HG03025 (cell line): ENCODE measurements around the gene ZNF263.

Experiments used
- ATAC-seq: cut with Tn5 transposase; IDR thresholded peaks from one replicate; pipeline ENCODE4 v1.9.1; 2021; ENCODE audit warnings: mild to moderate bottlenecking, moderate library complexity; ENCODE audit not compliant: unreplicated experiment, low FRiP score

The ZNF263 gene

DNA sequence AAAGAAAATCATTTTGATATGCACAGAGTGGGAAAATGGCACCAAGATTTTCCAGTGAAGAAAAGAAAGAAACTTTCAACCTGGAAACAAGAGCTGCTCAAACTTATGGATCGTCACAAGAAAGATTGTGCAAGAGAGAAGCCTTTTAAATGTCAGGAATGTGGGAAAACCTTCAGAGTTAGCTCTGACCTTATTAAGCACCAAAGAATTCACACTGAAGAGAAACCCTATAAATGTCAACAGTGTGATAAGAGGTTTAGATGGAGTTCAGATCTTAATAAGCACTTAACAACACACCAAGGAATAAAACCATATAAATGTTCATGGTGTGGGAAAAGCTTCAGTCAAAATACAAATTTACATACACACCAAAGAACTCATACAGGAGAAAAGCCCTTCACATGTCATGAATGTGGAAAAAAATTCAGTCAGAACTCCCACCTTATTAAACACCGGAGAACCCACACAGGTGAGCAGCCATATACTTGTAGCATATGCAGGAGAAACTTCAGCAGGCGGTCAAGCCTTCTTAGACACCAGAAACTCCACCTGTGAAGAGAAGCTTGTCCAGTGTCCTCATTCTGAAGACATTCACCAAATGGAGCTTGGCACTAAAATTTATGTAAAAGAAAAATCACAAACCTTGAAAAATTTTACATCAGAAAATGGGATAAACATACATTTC is 34.2 kb downstream of the ZNF263 start:
- ATAC-seq: no peak

DNA sequence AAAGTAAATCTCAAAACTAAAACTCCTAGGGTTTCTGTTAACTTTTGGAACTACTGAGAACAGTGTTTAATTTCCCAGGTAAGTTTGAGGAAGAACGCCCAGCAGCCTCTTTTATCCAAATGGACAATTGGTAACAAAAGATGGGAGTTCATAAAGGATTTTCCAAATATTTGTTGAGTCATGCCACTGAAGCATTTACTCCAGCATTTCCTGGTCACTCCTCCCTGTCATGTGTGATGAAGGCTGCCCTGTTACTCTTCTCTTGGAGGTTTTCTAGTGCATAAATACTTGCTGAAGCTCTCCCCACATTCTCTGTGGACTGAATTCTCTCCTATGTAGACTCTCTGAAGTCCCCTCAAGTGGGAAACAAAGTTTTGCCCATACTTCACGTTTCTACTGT is 38.5 kb downstream of the ZNF263 start:
- no peak for ATAC-seq

DNA sequence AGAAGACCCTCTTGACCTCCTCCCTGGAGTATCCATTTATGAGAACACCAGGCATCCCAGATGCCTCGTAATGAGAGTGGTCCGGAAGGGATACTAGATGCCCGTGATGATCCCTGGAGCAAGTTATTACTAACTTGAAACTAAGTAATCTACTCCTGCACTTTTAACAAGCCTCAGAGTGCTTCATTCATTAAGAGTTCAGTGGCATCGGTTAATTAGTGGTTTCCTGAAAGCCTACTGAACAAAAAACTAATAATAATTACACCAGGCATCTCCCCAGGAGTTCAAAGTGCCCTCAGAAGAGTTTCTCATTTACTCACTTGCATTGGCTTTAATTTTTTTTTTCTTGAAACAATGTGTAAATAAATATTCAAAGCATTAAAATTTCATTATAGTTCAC is 44.2 kb downstream of the ZNF263 start:
- no peak for ATAC-seq

DNA sequence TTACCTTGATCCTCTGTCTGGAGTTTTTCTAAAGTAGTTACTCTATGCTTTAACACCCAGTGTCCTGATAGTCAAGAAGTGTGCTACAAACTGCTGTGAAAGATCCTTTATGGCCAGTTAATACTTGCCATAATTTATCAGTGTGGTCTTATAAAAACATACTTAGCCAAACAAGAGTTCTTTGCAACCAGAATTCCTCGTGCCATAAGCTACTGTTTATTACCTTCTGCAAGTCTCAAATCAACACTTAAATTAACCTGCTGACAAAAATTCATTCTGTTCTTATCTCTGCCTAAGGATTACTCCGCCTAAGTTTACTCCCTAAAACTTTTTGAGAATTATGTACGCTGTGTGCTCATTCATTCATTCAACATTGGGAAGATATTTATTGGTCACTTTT is 44.8 kb downstream of the ZNF263 start:
- no peak for ATAC-seq

DNA sequence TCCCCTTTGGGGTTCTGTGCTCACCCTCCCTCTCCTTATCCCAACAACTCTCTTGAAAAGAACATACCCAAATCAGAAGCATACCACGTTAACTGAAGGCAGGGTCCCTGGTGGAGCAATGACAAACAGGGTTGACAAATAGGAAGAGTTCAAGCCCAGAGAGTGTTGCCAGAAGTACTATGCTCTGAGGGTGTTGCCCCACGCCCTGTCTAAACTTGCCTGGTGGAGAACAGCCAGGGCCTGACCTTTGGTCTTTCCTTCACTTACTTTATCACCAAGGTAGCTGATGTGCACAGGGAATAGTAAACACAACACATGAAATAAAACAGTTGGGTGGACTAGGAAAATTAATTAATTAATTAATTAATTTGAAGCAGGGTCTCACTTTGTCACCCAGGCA is 45.4 kb downstream of the ZNF263 start:
- ATAC-seq: no peak
